HEK293T (cell line): ENCODE data around the gene ARMC2.

Experiments used
- ARNT ChIP-seq: fragments of 450-650 bp; IDR thresholded peaks from 2 replicates; pipeline ENCODE4 v1.6.1; 2017; ENCODE audit warnings: mild to moderate bottlenecking
- HDGF ChIP-seq: fragments of 450-650 bp; IDR thresholded peaks from 2 replicates; pipeline ENCODE4 v1.6.1; 2017; ENCODE audit warnings: antibody characterized with exemption, borderline replicate concordance
- PKNOX1 ChIP-seq: fragments of 450-650 bp; IDR thresholded peaks from 2 replicates; pipeline ENCODE4 v1.6.1; 2016

GRCh38 chr6:108993876-108994275 lies 145.7 kb downstream of the ARMC2 start:
- TF ChIP-seq ARNT (no peak), PKNOX1 (no peak), HDGF (no peak)
